Measurements from ENCODE around the gene PRKAG3. TPM values are rescaled to one million over a fixed set of nuclear protein-coding genes. Genes with fewer than 3 reads are reported as not detected.

Gene PRKAG3
- total RNA-seq, 1 experiment from 2014 or later, result not detected

DNA sequence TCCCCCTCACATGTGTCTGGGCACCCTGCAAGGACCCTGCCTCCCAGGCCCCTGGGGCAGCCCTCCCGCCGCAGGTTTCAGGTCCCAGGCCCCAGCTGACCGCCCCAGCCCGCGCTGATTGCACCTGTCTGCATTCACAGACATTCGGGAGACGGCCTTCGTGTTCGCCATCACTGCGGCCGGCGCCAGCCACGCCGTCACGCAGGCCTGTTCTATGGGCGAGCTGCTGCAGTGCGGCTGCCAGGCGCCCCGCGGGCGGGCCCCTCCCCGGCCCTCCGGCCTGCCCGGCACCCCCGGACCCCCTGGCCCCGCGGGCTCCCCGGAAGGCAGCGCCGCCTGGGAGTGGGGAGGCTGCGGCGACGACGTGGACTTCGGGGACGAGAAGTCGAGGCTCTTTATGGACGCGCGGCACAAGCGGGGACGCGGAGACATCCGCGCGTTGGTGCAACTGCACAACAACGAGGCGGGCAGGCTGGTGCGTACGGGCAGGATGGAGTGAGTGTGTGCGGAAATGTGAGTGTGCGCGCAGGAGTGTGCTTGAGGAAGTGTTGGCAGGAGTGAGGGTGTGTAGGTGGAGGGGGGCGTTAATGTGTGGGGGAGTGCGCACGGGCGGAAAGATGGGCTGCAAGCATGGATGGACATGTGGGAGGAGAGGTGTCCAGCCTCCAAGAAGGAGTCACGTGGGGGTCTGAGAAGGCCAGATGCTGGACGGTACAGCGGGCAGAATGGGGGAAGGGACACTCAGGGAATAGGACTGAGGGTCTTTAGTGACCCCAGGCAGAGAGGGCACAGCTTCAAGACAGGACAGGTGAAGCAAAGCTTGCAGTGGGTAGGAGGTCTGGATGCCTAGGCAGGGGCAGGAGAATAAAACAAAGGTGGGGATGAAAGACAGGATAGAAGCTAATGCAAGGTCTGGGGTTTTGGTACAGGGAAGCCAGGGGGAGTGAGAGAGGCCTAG is 40.0 kb upstream of the PRKAG3 start:
- ChIA-PET CTCF (interaction anchor here (0.6 kb wide), 1 partner anchor 104 kb away, joined by 3 read pairs; no protein-coding TSS in a partner anchor), POLR2A (ENCODE audit: unreplicated experiment) (no interaction called here)
- Histone ChIP-seq H3K9me2 (ENCODE audit: insufficient read depth) (no peaks in the 10 kb centered on the region), H3K4me3 (no peak overlapping the region), H3K27ac (no peak overlapping the region), H3K9me3 (ENCODE audit: insufficient read depth, low read depth) (no peaks in the 10 kb centered on the region), H3K4me1 (replicated peaks; ENCODE audit: insufficient read depth) (no peaks in the 10 kb centered on the region), H3K27me3 (ENCODE audit: insufficient read depth, low read depth) (no peaks in the 10 kb centered on the region), H3F3A (ENCODE audit: insufficient read depth, low read depth) (peaks cover 11% of the 10 kb centered on the region; the same call in 1 of the 2 replicates), H3K4me2 (no peak overlapping the region), H3K79me2 (ENCODE audit: low read depth) (no peaks in the 10 kb centered on the region), H3K36me3 (ENCODE audit: low read depth) (no peaks in the 10 kb centered on the region), H2AFZ (no peak overlapping the region), H4K20me1 (ENCODE audit: insufficient read depth) (no peaks in the 10 kb centered on the region)
- DNase-seq, result no peak
- no TSS peak for BruUV-seq (replicated peaks)
- intact Hi-C loops (cut with micrococcal nuclease; ENCODE audit: unreplicated experiment), result no loop called here
- TF ChIP-seq CTCF (conservative IDR thresholded peaks at IDR 0.05), result no peak
- no peak for TF ChIP-seq EZH2 (IDR thresholded peaks at IDR 0.05; ENCODE audit: low read depth)

DNA sequence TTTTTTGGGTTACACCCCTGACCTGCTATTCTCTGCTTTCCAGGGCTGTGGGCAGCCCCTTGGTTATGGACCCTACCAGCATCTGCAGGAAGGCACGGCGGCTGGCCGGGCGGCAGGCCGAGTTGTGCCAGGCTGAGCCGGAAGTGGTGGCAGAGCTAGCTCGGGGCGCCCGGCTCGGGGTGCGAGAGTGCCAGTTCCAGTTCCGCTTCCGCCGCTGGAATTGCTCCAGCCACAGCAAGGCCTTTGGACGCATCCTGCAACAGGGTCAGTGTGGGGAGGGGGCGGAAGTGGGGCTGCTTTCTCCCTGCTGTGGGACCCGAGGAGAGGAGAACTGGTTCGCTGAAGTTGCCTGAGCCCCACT is 39.4 kb upstream of the PRKAG3 start:
- intact Hi-C loops (cut with micrococcal nuclease; ENCODE audit: unreplicated experiment), result no loop called here
- Histone ChIP-seq H4K20me1 (ENCODE audit: insufficient read depth) (no peaks in the 10 kb centered on the region), H3K27ac (no peak overlapping the region), H3K27me3 (ENCODE audit: insufficient read depth, low read depth) (no peaks in the 10 kb centered on the region), H3K79me2 (ENCODE audit: low read depth) (no peaks in the 10 kb centered on the region), H3K9me2 (ENCODE audit: insufficient read depth) (no peaks in the 10 kb centered on the region), H3K36me3 (ENCODE audit: low read depth) (no peaks in the 10 kb centered on the region), H2AFZ (no peak overlapping the region), H3K9me3 (ENCODE audit: insufficient read depth, low read depth) (no peaks in the 10 kb centered on the region), H3K4me1 (replicated peaks; ENCODE audit: insufficient read depth) (no peaks in the 10 kb centered on the region), H3F3A (ENCODE audit: insufficient read depth, low read depth) (peaks cover 11% of the 10 kb centered on the region; the same call in 1 of the 2 replicates), H3K4me2 (no peak overlapping the region), H3K4me3 (no peak overlapping the region)
- TF ChIP-seq CTCF (conservative IDR thresholded peaks at IDR 0.05), result no peak
- no peak for TF ChIP-seq EZH2 (IDR thresholded peaks at IDR 0.05; ENCODE audit: low read depth)
- ChIA-PET POLR2A (ENCODE audit: unreplicated experiment) (no interaction called here), CTCF (no interaction called here)
- DNase-seq, result no peak
- BruUV-seq (replicated peaks), result no TSS peak

DNA sequence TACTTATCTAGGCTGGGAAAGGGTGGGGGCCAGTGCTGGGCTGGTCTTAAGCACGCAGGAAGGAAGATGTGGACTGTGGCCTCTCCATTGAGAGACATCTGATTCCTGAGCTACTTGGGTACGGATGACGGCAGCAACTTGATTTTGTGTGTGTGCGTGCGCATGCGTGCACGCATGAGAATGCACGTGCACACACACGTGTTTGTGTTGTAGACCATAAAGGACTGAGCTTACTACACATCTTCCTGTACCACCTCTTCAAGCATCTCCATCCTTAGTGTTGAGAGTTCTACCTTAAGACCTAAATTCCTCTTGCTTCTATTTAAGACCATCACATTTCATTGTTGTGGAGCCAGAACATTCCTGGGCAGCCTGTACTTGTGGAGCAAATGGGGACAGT is 37.5 kb upstream of the PRKAG3 start:
- H3K9me2 ChIP-seq (ENCODE audit: insufficient read depth), result no peaks in the 10 kb centered on the region
- no peaks in the 10 kb centered on the region for H3K9me3 ChIP-seq (ENCODE audit: insufficient read depth, low read depth)
- H4K20me1 ChIP-seq (ENCODE audit: insufficient read depth), result no peaks in the 10 kb centered on the region
- BruUV-seq (replicated peaks), result no TSS peak
- H2AFZ ChIP-seq, result no peak overlapping the region
- TF ChIP-seq CTCF (conservative IDR thresholded peaks at IDR 0.05), result no peak
- no peak for TF ChIP-seq EZH2 (IDR thresholded peaks at IDR 0.05; ENCODE audit: low read depth)
- no peaks in the 10 kb centered on the region for H3K36me3 ChIP-seq (ENCODE audit: low read depth)
- no peak overlapping the region for H3K27ac ChIP-seq
- no peak for DNase-seq
- ChIA-PET CTCF (no interaction called here), POLR2A (ENCODE audit: unreplicated experiment) (no interaction called here)
- no peak overlapping the region for H3K4me2 ChIP-seq
- H3K79me2 ChIP-seq (ENCODE audit: low read depth), result no peaks in the 10 kb centered on the region
- H3K4me3 ChIP-seq, result no peak overlapping the region
- H3K4me1 ChIP-seq (replicated peaks; ENCODE audit: insufficient read depth), result no peaks in the 10 kb centered on the region
- H3K27me3 ChIP-seq (ENCODE audit: insufficient read depth, low read depth), result no peaks in the 10 kb centered on the region
- intact Hi-C loops (cut with micrococcal nuclease; ENCODE audit: unreplicated experiment), result no loop called here
- H3F3A ChIP-seq (ENCODE audit: insufficient read depth, low read depth), result 0 out of 2 replicates have a peak, but pooled peaks cover under 1% of the 10 kb centered on the region
